SK-N-SH treated with all-trans-retinoic acid at 6 μM for 48 hours (cell line): Measurements from ENCODE around the gene RNFT2.
"Not testable (repeated sequence)": the region's sequence is repeated elsewhere in the genome, so short reads cannot be mapped to it uniquely, and the experiment has no call there.

ENCODE experiments used
- ATAC-seq: fragments of 200-7000 bp; cut with Tn5 transposase; 3 replicates; pipeline ENCODE4 v1.9.1; 2020; ENCODE audit warnings: mild to moderate bottlenecking, moderate library complexity
- ARNTL ChIP-seq: fragments of 450-650 bp; formaldehyde crosslinking; IDR thresholded peaks from 2 replicates; pipeline ENCODE4 v1.5.0; 2020; ENCODE audit warnings: low read depth, mild to moderate bottlenecking, moderate library complexity, borderline replicate concordance
- BACH2 ChIP-seq: fragments of 250-450 bp; sonication (Bioruptor Pico); IDR thresholded peaks from 2 replicates; pipeline ENCODE4 v1.9.0; 2021; ENCODE audit warnings: mild to moderate bottlenecking, borderline replicate concordance
- CSDC2 ChIP-seq: fragments of 250-450 bp; sonication (Bioruptor Pico); IDR thresholded peaks from 2 replicates; pipeline ENCODE4 v1.5.0; 2020; ENCODE audit warnings: mild to moderate bottlenecking, moderate library complexity
- ESRRG ChIP-seq: fragments of 250-450 bp; sonication (Bioruptor Pico); IDR thresholded peaks from 2 replicates; pipeline ENCODE4 v1.6.1; 2021; ENCODE audit warnings: mild to moderate bottlenecking
- GLIS3 ChIP-seq: fragments of 250-450 bp; sonication (Bioruptor Pico); IDR thresholded peaks from 2 replicates; pipeline ENCODE4 v1.5.0; 2020; ENCODE audit warnings: mild to moderate bottlenecking, moderate library complexity
- OSR1 ChIP-seq: fragments of 250-450 bp; sonication (Bioruptor Pico); IDR thresholded peaks from 2 replicates; pipeline ENCODE4 v1.8.0; 2022; ENCODE audit warnings: moderate library complexity, mild to moderate bottlenecking, inconsistent platforms
- PPARA ChIP-seq: fragments of 250-450 bp; sonication (Bioruptor Pico); IDR thresholded peaks from 2 replicates; pipeline ENCODE4 v1.5.0; 2020; ENCODE audit warnings: mild to moderate bottlenecking, borderline replicate concordance
- RARB ChIP-seq: fragments of 250-450 bp; sonication (Bioruptor Pico); IDR thresholded peaks from 2 replicates; pipeline ENCODE4 v1.8.0; 2021; ENCODE audit warnings: mild to moderate bottlenecking, moderate library complexity
- SNAI2 ChIP-seq: fragments of 250-450 bp; sonication (Bioruptor Pico); IDR thresholded peaks from 2 replicates; pipeline ENCODE4 v1.5.0; 2020; ENCODE audit warnings: mild to moderate bottlenecking, moderate library complexity
- TCF4 ChIP-seq: fragments of 250-450 bp; sonication (Bioruptor Pico); IDR thresholded peaks from 2 replicates; pipeline ENCODE4 v1.8.0; 2021; ENCODE audit warnings: mild to moderate bottlenecking, moderate library complexity, borderline replicate concordance
- TOX ChIP-seq: fragments of 250-450 bp; sonication (Bioruptor Pico); IDR thresholded peaks from 2 replicates; pipeline ENCODE4 v1.8.0; 2021; ENCODE audit warnings: mild to moderate bottlenecking, moderate library complexity, borderline replicate concordance
- ZC3H10 ChIP-seq: fragments of 250-450 bp; sonication (Bioruptor Pico); IDR thresholded peaks from 2 replicates; pipeline ENCODE4 v1.5.1; 2021; ENCODE audit warnings: mild to moderate bottlenecking, moderate library complexity
- ZFP3 ChIP-seq: fragments of 250-450 bp; sonication (Bioruptor Pico); IDR thresholded peaks from 2 replicates; pipeline ENCODE4 v1.5.0; 2020; ENCODE audit warnings: mild to moderate bottlenecking, moderate library complexity
- ZFP30 ChIP-seq: fragments of 450-650 bp; formaldehyde crosslinking; IDR thresholded peaks from 2 replicates; pipeline ENCODE4 v1.5.0; 2022; ENCODE audit warnings: mild to moderate bottlenecking, moderate library complexity
- ZNF565 ChIP-seq: fragments of 450-650 bp; formaldehyde crosslinking; conservative IDR thresholded peaks from 2 replicates; pipeline ENCODE4 v1.5.0; 2020; ENCODE audit warnings: low read depth, mild to moderate bottlenecking, moderate library complexity
- ZNF70 ChIP-seq: fragments of 450-650 bp; formaldehyde crosslinking; IDR thresholded peaks from 2 replicates; pipeline ENCODE4 v1.5.0; 2020; ENCODE audit warnings: mild to moderate bottlenecking, moderate library complexity
- ZNF8 ChIP-seq: fragments of 450-650 bp; formaldehyde crosslinking; IDR thresholded peaks from 2 replicates; pipeline ENCODE4 v1.5.0; 2020; ENCODE audit warnings: mild to moderate bottlenecking, moderate library complexity
- TF ChIP-seq, protein P1 (sequence below): fragments of 250-450 bp; sonication (Bioruptor Pico); IDR thresholded peaks from 2 replicates; pipeline ENCODE4 v1.5.1; 2021; ENCODE audit warnings: mild to moderate bottlenecking, moderate library complexity
- TF ChIP-seq, protein P2 (sequence below): fragments of 250-450 bp; sonication (Bioruptor Pico); IDR thresholded peaks from 2 replicates; pipeline ENCODE4 v1.5.1; 2020; ENCODE audit warnings: low read depth, mild to moderate bottlenecking, moderate library complexity
- TF ChIP-seq, protein P3 (sequence below): fragments of 250-450 bp; sonication (Bioruptor Pico); IDR thresholded peaks from 2 replicates; pipeline ENCODE4 v1.8.0; 2021; ENCODE audit warnings: low read depth, mild to moderate bottlenecking, moderate library complexity, borderline replicate concordance
- TF ChIP-seq, protein P4 (sequence below): fragments of 250-450 bp; sonication (Bioruptor Pico); IDR thresholded peaks from 2 replicates; pipeline ENCODE4 v1.5.0; 2020; ENCODE audit warnings: mild to moderate bottlenecking, moderate library complexity

Gene RNFT2

DNA sequence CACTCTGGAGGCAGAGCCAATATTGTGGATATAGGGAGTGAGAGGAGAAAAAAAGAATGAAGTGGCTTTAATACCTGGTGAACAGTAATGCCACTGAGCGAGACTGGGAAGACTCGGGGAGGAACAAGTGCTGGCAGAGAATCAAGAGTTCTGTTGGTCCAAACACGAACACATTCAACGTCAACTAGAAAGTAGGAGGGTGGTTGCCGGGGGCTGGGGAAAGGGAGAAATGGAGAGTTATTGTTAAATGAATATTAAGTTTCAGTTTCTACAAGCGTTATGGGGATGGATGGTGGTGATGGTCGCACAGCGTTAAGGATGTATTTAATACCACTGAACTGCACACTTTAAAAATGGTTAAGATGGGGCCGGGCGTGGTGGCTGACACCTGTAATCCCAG, 3.0 kb upstream of the RNFT2 start:
- TF ChIP-seq BACH2 (CRISPR knock-in tag) (no peak), TCF4 (no peak), ZNF70 (CRISPR knock-in tag) (no peak), PPARA (no peak), ZFP30 (CRISPR knock-in tag) (no peak), ZNF8 (CRISPR knock-in tag) (no peak), ESRRG (CRISPR knock-in tag) (no peak)
- TF ChIP-seq, protein P1, sequence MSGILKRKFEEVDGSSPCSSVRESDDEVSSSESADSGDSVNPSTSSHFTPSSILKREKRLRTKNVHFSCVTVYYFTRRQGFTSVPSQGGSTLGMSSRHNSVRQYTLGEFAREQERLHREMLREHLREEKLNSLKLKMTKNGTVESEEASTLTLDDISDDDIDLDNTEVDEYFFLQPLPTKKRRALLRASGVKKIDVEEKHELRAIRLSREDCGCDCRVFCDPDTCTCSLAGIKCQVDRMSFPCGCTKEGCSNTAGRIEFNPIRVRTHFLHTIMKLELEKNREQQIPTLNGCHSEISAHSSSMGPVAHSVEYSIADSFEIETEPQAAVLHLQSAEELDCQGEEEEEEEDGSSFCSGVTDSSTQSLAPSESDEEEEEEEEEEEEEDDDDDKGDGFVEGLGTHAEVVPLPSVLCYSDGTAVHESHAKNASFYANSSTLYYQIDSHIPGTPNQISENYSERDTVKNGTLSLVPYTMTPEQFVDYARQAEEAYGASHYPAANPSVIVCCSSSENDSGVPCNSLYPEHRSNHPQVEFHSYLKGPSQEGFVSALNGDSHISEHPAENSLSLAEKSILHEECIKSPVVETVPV (CRISPR knock-in tag): no peak
- ATAC-seq: no peak

DNA sequence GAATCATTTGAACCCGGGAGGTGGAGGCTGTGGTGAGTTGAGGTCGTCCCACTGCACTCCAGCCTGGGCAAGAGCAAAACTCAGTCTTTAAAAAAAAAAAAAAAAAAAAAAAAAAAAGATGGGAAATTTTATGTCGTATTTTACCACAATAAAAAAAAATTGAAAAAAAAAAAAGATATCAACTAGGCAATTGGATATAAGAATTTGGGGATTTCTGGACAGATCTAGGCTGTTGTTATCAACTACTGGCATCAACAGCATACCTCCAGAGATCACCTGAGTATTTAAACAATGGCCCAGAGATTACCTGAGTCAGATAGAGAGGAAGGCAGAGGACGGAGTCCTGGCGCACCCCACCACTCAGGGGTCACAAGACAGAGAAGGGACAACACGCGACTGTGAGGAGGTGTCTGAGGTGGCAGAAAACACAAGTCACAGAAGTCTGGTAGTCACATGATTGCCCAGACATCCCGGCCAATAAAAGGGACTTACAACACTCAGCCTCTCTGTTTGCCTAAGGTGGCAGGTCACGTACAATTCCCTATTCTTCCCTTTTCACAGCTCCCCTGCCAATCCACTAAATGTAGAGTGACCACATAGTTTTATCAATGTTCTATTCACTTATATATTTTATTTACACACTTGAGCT, 2.0 kb upstream of the RNFT2 start:
- TF ChIP-seq ZNF8 (CRISPR knock-in tag) (no peak), RARB (CRISPR knock-in tag) (no peak), GLIS3 (CRISPR knock-in tag) (no peak)
- ATAC-seq: no peak

DNA sequence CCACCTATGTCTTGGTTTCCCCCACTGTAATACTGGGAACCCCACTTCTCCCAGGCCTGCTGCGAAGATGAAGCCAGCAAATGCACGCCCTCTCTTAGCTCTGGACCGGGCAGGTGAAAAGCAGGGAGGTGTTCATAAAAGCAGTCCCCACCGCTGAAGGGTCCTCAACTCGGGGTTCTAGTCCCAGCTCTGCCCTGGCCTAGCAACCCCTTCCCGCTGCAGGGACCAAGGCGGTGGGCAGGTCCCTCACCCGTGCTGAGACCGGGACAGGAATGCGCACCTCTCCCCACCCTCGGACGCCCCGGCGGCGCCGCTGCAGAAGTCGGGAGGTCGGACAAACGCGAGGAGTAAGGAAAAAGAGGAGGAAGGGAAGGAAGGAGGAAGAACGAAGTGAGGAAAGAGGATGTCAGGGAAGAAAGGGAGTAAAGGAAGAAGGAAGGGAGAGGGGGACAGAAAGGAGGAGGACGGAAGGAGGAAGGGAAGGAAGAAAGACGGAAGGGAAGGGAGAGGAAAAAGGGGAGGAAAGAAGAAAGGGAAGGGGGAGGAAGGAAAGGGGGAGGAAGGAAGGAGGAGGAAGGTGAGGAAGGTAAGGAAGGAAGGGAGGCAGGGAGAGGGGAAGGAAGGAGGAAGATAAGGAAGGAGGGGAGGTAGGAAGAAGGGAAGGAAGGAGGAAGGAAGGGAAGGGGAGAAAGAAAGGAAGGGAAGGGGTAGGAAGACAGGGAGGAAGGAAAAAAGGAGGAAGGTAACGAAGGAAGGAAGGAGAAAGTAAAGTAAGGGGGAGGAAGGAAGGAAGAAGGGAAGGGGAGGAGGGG, 947 bp upstream of the RNFT2 start:
- ATAC-seq: no peak
- TF ChIP-seq ARNTL (CRISPR knock-in tag): no peak
- no peak for TF ChIP-seq TOX (CRISPR knock-in tag)
- no peak for TF ChIP-seq ZNF70 (CRISPR knock-in tag)
- TF ChIP-seq ZNF8 (CRISPR knock-in tag): no peak

DNA sequence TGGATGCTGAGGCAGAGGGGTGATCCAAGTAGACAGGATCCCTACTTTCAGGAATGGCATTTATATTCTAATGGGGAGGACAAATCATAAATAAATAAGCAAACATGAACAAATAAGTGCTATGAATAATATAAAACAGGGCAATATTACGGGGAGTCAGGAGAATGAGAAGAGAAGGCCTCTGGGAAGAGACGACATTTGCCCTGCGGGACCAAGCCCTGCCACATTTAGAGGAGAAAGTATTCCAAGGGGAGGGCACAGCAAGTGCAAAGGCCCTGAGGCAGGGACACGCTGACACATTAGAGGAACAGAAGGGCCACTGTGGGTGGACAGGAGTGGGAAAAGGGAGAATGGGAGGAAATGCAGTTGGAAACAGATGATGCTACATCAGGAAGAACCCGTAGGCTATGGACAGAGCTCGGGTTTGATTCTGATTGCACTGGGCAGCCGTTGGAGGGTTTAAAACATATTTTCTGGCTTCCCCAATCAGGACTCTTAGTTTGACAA, 1.3 kb downstream of the RNFT2 start:
- TF ChIP-seq ZNF70 (CRISPR knock-in tag) (no peak), PPARA (no peak), BACH2 (CRISPR knock-in tag) (no peak), OSR1 (no peak), SNAI2 (CRISPR knock-in tag) (no peak), TCF4 (no peak), RARB (CRISPR knock-in tag) (no peak), ZNF565 (no peak), TOX (CRISPR knock-in tag) (no peak), ZFP3 (CRISPR knock-in tag) (no peak), ZC3H10 (CRISPR knock-in tag) (no peak), ARNTL (CRISPR knock-in tag) (no peak), CSDC2 (CRISPR knock-in tag) (no peak), GLIS3 (CRISPR knock-in tag) (no peak)
- TF ChIP-seq, protein P2, sequence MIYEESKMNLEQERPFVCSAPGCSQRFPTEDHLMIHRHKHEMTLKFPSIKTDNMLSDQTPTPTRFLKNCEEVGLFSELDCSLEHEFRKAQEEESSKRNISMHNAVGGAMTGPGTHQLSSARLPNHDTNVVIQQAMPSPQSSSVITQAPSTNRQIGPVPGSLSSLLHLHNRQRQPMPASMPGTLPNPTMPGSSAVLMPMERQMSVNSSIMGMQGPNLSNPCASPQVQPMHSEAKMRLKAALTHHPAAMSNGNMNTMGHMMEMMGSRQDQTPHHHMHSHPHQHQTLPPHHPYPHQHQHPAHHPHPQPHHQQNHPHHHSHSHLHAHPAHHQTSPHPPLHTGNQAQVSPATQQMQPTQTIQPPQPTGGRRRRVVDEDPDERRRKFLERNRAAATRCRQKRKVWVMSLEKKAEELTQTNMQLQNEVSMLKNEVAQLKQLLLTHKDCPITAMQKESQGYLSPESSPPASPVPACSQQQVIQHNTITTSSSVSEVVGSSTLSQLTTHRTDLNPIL (CRISPR knock-in tag): no peak
- TF ChIP-seq, protein P3, sequence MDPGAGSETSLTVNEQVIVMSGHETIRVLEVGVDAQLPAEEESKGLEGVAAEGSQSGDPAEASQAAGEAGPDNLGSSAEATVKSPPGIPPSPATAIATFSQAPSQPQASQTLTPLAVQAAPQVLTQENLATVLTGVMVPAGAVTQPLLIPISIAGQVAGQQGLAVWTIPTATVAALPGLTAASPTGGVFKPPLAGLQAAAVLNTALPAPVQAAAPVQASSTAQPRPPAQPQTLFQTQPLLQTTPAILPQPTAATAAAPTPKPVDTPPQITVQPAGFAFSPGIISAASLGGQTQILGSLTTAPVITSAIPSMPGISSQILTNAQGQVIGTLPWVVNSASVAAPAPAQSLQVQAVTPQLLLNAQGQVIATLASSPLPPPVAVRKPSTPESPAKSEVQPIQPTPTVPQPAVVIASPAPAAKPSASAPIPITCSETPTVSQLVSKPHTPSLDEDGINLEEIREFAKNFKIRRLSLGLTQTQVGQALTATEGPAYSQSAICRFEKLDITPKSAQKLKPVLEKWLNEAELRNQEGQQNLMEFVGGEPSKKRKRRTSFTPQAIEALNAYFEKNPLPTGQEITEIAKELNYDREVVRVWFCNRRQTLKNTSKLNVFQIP: no peak
- TF ChIP-seq, protein P1 (CRISPR knock-in tag): no peak
- TF ChIP-seq, protein P4, sequence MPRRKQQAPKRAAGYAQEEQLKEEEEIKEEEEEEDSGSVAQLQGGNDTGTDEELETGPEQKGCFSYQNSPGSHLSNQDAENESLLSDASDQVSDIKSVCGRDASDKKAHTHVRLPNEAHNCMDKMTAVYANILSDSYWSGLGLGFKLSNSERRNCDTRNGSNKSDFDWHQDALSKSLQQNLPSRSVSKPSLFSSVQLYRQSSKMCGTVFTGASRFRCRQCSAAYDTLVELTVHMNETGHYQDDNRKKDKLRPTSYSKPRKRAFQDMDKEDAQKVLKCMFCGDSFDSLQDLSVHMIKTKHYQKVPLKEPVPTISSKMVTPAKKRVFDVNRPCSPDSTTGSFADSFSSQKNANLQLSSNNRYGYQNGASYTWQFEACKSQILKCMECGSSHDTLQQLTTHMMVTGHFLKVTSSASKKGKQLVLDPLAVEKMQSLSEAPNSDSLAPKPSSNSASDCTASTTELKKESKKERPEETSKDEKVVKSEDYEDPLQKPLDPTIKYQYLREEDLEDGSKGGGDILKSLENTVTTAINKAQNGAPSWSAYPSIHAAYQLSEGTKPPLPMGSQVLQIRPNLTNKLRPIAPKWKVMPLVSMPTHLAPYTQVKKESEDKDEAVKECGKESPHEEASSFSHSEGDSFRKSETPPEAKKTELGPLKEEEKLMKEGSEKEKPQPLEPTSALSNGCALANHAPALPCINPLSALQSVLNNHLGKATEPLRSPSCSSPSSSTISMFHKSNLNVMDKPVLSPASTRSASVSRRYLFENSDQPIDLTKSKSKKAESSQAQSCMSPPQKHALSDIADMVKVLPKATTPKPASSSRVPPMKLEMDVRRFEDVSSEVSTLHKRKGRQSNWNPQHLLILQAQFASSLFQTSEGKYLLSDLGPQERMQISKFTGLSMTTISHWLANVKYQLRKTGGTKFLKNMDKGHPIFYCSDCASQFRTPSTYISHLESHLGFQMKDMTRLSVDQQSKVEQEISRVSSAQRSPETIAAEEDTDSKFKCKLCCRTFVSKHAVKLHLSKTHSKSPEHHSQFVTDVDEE: no peak
- ATAC-seq: no peak

DNA sequence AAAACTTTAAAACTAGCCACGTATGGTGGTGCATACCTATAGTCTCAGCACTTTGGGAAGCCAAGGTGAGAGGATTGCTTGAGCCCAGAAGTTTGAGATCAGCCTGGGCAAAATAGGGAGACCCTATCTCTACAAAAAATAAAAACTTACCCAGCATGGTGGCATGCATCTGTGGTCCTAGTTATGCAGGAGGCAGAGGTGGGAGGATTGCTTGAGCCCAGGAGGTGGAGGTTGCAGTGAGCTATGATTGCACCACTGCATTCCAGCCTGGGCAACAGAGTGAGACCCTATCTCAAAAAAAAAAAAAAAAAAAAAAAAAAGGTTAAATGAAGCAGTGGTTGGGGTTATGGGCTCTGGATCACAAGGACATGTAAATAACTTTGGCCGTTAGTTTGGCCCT, 4.7 kb downstream of the RNFT2 start:
- not testable (repeated sequence) for ATAC-seq
